Activated CD8-positive, alpha-beta memory T cell treated with anti-CD3 and anti-CD28 coated beads for 1 hour (primary cell): ENCODE measurements around the gene OSBPL10.
"Not testable (repeated sequence)": the region's sequence is repeated elsewhere in the genome, so short reads cannot be mapped to it uniquely, and the experiment has no call there.

ENCODE experiments used
- DNase-seq, 2 donors: peaks; one replicate each; pipeline ENCODE4 v3.0.0-alpha.2; 2020; ENCODE audit warnings: low read depth in 1 of 2; ENCODE audit errors: extremely low read depth in 1 of 2

Gene OSBPL10

DNA sequence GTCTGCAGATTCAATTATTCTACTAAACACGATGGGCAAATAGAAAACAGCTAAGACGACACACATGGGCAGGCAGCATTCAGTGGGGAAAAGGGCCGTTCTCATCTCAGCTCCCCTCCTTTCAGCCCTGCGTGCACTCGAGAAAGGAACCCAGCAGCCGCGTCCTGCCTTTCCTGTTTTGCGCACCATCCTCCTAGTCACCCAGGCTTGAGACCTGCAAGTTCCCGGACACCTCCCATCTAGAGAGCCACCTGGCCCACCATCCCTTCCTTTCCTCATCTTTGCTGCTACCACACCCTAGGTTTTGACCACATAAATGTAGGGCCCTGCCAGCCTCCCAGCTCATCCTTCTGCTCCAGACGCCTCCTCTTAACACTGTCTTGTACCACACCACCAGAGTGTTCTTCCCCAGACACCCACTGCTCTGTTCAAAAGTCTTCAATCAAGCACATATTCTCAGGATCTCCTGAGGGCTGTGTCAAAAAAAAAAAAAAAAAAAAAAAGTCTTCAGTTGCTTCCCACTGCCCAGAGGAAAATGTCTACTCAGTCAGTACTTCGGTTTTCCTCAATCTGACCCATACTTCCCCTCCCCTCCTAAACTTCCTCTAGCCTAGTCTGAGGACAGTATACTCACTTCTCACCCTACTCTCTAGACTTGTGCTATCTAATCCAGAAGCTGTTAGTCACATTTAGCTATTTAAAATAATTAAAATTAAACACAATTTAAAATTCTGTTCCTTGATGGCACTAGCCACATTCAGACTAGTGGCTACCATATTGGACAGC, 266.4 kb downstream of the OSBPL10 start:
- DNase-seq = no peak

DNA sequence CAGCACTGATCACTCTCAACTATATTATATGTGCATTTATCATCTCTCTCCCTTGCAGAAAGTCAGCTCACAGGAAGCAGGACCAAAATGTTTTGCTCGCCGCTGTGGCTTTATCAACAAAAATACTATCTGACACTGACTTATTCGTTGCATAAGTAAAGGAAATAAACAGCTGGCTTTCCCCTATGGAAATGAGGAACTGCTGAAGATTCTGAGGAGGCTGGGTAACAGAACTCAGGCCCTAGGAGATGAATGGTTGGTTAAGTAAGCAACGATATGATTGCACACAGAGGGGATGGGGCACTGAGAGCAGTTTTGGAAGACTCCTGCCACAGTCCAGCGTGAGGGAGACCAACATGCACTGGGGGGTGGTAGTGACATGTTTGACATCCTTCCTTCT, 267.2 kb downstream of the OSBPL10 start:
- DNase-seq = no peak

DNA sequence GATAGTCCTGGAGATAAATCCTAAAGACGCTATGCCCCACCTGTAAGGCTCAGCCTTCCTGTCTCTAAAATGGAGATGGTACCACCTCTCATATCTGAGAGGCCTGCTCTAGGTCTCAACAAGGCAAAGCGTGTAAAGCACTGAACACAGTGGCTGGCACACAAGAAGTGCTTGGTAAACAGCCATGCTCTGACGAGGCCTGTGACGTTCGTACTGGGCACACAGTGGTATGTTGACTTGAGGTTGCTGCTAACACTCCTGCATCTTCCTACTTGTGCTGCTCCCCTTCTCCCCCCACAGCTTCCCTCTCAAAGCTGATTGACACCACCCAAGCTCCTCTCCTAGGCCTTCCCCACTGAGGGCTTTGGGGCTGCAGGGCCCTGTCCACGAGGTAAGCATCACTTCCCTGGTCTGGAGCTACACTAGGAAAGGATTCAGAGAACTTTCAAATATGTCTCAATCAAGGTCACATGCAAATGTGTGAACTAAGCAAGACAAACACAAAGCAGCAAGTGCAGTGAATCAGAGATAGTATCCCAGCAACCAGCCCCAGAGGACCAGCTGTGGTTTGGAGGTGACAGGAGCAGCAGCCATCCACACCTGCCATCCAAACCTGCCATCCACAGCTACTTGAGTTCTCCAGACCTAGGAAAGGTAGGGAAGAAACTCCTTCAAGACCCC, 270.8 kb downstream of the OSBPL10 start:
- DNase-seq = no peak

DNA sequence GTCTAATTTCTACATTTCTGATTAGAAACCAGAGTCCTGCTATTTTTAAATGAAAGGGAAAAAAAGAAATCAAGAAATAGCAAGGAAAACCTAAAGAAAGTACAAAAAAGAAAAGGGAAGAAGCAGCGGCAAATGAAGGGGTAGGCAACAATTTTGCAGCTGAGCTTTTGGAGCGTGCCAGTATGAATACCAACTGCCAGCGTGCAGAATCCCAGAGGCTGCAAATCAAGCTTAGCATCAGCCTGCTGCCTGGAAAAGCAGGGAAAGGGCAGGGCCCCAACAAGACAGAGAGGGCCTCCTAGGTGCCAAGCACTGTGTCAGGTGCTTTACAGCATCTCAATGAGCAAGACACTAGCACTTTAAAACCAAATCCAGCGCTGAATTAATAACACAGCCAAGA, 271.5 kb downstream of the OSBPL10 start:
- no peak for DNase-seq

DNA sequence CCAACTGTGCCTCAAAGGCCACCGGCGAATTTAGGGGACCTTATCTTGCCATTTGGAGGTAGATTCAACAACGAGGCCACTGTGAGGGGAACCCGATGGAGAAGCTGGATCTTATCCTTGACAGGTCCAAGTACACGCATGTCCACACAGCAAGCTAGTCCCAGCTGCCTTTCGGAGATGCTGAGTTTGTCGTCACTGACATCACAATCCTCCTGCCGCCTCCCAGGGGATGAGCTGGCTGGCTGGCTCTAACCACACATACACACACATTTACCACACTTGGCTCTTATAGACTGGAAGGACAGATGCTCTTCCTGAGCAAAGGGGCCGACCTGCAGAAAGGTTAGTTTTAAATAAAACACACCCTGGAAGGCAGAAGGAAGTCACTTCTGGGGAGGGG, 272.1 kb downstream of the OSBPL10 start:
- DNase-seq = no peak

DNA sequence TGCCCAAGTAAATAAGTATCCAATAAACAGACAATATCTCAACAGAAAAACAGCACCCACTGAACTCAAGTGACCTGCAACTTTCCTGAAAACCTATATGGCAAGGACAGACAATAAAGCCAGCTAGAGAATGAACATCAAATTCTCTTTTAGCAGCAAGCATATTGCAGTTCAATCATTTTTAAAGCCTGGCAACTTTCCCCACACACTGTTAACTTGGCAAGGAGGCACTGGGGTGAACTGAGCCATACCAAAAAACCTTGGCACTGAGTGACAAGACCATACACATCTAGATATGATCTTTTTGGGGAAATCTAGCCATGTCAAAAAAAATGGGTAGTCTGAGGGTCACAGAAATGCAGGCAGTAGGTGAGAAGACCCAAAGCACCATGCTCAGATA, 273.8 kb downstream of the OSBPL10 start:
- no peak for DNase-seq

DNA sequence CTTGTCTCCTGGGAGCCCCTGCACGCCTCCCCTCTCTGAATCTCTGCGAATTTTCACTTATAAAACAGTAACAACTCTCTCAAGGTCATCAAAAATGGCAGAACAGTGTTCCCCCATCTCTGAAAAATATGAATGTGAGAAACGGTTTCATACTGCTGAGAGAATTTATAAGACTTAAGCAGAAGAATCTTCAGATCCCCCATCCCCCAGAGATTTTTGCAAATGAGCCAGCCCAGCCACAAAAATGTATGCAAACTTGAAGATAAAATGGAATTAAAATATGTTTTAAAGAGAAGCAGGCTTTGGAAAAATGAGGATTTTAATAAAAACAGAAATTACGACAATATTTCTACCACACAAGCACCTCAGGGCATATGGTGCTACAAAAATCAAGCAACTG, 275.3 kb downstream of the OSBPL10 start:
- DNase-seq = no peak

DNA sequence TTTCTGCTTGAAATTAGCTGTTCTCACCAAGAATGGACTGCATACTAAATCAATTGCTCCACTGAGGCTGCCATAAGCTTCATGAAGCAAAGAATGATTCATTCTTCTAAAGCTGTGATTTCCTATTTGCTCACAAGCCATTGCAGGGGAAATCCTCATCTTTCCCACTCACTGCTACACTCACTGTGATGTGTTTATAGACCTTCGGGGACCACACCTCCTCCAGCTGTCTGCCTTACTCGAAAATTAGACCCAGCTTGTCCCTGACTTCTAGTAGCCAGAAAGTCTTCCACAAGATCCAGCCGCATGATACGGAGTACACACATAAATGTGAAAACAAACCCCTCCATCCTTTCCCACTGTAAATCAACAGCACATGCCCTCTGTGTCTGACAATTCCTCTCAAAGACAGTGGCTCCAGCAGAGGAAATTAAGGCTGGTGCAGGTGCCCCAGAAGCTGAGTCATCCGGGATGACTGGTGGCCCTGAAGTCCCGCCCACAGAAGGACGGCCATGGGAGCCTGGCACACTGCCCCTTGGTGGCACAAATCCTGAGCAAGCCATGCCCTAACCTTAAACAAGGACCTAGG, 276.4 kb downstream of the OSBPL10 start:
- no peak for DNase-seq

DNA sequence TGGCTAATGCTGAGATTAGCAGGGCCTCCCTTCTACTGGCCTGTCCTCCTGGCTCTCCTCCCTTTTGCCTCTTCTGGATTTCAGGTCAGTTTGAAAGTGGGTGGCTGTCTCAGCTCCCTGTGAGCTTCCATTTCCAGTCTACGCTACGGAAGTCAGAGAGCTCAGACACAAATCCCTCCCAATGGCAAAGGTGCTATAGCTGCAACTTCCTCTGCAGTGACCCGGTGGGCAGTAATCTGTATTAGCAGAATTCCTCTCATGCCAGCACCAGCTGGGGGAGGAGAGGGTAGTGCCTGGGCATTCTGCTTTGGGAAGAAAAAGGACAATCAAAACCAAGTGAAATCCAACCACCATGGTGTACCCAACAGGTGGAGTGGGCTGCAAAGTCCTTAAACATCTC, 276.9 kb downstream of the OSBPL10 start:
- no peak for DNase-seq

DNA sequence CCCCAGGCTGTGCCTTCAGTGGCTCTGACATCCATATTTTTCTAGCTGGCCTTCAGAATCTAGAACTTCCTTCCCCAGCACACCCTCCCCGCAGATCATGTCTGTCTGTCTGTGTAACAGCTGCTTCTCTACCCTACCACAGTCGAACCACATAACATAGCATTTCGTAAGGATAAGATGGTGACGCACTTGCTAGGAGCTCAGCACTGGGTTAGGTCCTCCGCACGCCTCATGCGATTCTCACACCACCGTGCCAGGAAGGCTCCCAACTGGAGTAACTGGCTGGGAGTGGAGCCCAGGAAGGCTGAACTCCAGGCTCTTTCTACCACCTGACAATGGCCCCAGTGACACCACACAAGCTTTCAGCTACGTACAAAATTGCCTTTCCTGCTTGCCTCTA, 279.8 kb downstream of the OSBPL10 start:
- no peak for DNase-seq

DNA sequence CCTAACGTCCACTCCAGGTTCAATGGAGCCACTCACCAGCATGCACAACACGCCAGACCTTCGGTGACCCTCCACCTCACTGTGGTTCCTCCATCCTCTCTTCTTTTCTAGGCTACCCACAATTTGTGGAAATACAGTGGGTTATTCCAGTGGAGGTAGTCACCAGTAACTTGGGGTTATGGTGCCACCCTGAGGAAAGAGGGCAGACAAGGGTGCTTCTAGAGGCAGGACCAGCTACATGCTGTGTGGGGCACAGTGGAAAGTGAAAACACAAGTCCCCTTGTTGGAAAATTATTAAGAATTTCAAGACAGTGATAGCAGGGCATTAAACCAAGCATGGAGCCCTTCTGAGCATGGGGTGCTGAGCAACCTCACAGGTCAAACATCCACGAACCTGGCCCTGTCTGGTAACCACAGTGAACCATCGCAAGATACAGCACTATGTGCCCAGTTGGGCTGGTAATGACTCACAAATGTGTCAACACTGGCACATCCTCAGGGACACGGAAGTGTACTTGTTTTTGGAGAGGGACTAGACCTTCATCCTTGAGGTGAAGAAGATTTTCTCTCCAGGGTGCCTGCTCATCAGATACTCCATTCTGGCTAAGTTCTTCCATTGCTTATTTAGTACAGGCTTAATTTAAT, 281.6 kb downstream of the OSBPL10 start:
- DNase-seq = no peak

DNA sequence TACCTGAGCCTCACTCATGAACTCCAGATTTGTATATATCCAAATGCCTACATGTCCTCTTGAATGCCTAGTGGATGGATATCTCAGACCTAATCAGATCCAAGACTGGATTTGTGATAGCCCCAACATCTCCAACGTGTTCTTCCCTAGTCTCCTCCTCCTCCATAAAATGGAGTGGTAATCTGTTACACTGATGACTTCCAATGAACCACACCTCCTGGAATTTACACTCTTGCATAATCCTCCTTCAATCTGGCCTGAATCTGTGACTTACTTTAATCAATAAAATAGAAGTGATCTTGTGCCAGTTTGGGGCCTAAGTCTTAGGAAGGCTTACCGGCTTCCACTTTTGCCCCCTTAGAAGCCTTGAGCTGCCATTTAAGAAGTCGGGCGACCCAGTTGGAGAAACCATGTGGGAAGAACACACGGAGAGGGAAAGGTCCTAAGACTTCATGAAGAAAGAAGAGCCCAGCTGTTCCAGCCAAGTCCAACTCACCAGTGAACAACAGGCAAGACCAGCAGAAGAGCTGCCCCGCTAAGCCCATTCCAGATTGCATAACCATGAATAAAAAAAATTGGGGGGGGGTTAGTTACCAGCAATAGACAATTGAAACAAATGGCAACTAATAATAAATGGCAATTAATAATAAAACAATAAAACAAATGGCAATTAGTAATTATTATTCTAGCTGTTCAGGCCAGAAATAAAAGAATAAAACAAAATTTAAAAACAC, 284.1 kb downstream of the OSBPL10 start:
- DNase-seq = no peak

DNA sequence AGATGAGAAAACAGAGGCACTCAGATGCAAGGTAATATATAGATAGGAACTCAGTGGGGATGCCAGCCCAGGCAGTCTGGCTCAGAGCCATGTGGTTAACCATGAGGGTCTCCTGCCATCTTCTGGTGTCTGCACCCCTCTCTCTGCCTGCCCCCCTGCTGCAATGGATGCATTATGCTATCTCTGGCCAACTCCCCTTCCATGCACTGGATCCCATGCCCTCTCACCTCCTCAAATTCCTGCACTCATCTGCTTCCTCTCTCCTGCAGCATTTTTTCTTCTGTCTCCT, 285.1 kb downstream of the OSBPL10 start:
- DNase-seq = no peak

DNA sequence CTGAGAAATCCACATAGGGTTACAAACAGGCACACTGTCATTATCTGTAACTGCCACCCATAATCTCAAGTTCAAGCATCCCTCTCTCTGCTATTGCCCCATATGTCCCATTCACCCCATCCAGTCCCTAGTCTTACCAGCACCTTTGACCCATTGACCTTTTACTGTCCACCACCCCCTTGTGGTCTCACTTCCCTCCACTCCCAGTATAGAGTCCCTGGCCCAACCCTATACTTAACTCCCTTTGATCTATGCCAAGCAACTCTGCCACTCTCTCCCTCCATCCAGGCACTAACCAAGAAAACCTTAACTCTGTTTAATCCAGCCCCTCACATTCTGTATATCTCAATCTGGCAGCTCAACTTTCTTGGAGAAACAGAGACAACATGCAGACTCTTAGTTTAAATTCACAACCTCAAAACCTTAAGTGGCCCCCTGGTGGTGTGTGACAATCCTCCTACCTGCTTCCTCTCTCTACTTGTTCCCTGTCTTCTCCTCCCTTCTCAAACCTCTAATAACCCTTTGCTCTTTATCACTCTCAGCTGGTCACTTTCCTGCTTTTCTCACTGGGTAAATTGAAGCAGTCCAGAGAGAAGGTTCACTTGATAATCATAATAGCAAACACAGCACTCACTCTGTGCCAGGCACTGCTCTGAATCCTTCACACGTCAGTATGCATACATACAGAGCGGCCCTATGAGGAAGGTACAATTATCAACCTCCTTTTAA, 285.6 kb downstream of the OSBPL10 start:
- DNase-seq = no peak

DNA sequence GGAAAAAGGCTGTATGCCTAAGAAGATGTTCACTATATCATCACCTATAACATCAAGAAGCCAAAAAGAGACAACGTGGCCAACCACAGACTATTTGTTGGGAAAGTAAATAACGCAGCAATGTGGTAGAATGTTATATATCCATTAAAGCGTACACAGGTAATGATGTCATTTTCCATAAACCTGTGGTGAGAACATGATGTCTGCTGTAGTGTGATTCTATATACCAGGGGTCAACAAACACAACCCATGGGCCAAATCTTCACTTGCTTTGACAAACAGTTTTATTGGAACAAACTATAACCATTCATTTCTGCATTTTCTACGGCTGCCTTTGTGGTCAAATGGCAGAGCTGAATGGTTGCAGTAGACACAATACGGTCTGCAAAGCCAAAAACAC, 287.7 kb downstream of the OSBPL10 start:
- no peak for DNase-seq

DNA sequence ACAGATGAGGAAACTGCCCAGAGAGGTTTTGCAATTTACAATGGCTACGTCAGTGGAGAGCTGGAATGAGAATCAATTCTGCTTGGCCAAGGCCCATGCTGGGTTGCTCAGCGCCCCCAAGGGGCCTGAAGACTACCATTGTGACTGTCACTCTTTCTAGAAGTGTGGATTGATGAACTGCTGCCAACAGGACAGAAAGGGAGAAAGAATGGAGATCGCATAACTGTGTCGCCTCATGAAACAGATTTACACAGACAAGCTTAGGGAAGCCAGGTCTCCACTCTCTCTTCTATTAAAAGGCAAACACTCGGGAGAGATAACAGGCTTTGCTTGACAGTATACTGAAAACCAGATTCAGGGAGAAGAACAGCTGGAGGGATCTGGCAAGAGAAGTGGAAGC, 288.3 kb downstream of the OSBPL10 start:
- DNase-seq = no peak

DNA sequence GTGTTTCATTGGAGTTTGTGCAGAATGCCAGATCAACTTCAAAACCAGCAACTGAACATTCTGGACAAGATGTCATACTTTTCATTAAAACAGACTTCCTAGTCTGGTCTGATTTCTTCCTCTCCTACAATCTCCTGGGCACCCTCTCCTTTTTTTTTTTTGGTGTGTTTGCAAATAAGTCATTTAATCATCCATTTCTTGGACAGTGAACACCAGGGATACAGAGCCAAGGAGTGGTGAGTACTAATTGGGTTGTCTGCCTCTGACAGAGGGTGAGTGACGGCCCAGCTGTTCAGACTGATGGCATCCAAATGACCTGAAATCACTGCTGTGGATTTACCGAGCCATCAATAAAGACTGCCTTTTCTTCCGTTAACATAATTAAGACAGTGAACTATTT, 290.3 kb downstream of the OSBPL10 start:
- no peak for DNase-seq

DNA sequence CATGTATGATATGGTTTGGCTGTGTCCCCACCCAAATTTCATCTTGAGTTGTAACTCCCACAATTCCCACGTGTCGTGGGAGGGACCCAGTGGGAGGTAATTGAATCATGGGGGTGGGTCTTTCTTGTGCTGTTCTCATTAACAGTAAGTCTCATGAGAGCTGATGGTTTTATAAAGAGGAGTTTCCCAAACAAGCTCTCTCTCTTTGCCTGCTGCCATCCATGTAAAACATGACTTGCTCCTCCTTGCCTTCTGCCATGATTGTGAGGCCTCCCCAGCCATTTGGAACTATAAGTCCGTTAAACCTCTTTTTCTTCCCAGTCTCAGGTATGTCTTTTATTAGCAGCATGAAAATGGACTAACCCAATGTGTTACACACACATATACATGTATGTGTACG, 291.5 kb downstream of the OSBPL10 start:
- not testable (repeated sequence) for DNase-seq

DNA sequence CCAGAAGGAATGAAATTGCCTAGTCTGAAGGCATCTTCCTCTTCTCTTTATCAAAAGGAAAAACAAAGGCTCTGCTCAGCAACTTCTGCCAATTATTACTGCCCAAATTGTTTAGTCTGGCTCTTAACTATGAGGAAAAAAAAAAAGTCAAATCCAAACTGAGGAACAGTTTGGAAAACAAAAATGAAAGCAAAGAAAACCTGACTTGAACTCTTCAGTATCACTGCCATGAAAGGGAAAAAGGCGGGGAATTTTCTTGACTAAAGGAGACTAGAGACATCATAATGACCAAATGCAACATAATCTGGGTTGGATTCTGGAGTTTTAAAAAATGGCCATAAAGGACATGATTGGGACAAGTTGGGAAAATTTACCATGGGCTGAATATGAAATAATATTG, 292.1 kb downstream of the OSBPL10 start:
- DNase-seq = no peak

DNA sequence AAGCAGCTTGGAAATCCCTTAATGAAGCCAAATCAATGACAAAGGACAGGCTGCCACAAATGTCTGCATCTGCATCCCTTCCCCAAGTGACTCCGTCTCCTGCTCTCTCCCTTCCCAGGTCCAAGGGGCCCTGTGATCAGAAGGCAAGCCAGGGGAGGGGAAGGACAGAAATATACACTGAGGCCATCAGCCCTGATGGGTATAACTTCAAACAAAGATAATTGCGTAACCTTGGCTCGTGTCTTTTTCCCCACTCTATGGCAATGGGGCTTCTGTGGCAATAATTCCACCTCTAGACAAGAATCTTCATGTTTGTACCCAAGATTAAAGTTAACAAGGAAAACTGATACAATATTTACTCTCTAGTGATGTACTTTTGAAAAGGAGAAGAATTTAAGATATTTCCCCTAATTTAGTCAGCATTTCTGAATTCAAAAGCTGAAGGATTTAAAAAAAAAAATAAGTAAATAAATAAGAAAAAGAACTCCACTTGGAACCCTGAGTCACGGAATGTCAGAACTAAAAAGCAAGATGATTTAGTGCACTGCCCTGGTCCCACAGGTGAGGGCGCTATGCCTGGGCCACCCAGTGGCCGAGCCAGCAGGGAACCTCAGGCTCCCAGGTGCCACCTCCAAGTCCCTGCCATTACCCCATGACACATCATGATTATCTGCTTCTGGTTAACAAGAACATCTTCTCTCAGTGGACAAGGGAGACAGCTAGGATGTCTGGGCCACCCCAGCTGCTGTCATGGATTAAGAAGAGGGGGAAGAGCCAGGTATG, 293.9 kb downstream of the OSBPL10 start:
- DNase-seq = no peak
